GM18526 (cell line): ENCODE results near the gene ZNF277.

Experiments used
- POLR2A ChIP-seq: IDR thresholded peaks from 3 replicates; pipeline ENCODE4 v1.6.1; 2011; ENCODE audit not compliant: insufficient read length; ENCODE audit errors: extremely low read depth

The ZNF277 gene

GRCh38 chr7:112322070-112322469, 115.6 kb downstream of the ZNF277 start:
- no peak for TF ChIP-seq POLR2A

GRCh38 chr7:112327566-112327965, 121.1 kb downstream of the ZNF277 start:
- no peak for TF ChIP-seq POLR2A

GRCh38 chr7:112331492-112331891, 125.0 kb downstream of the ZNF277 start:
- TF ChIP-seq POLR2A: no peak

GRCh38 chr7:112334366-112334765, 127.9 kb downstream of the ZNF277 start:
- no peak for TF ChIP-seq POLR2A

GRCh38 chr7:112336261-112336660, 129.8 kb downstream of the ZNF277 start:
- TF ChIP-seq POLR2A: no peak

- no peak for TF ChIP-seq POLR2A
These were observed 130.6 kb downstream of the ZNF277 start for GRCh38 chr7:112336936-112337576.

- TF ChIP-seq POLR2A: no peak
These were observed 131.4 kb downstream of the ZNF277 start for GRCh38 chr7:112337892-112338291.

GRCh38 chr7:112338786-112339185, 132.3 kb downstream of the ZNF277 start:
- no peak for TF ChIP-seq POLR2A

GRCh38 chr7:112341464-112341863, 135.0 kb downstream of the ZNF277 start:
- TF ChIP-seq POLR2A: no peak

- TF ChIP-seq POLR2A: no peak
These were observed 140.0 kb downstream of the ZNF277 start for GRCh38 chr7:112346381-112347060.

GRCh38 chr7:112347088-112347487, 140.6 kb downstream of the ZNF277 start:
- TF ChIP-seq POLR2A: no peak

GRCh38 chr7:112350585-112350984, 144.1 kb downstream of the ZNF277 start:
- no peak for TF ChIP-seq POLR2A

GRCh38 chr7:112356596-112356995, 150.1 kb downstream of the ZNF277 start:
- TF ChIP-seq POLR2A: no peak

GRCh38 chr7:112357136-112357535, 150.6 kb downstream of the ZNF277 start:
- no peak for TF ChIP-seq POLR2A

- no peak for TF ChIP-seq POLR2A
These were observed 152.0 kb downstream of the ZNF277 start for GRCh38 chr7:112358513-112358912.

- TF ChIP-seq POLR2A: no peak
These were observed 152.6 kb downstream of the ZNF277 start for GRCh38 chr7:112359086-112359485.

- TF ChIP-seq POLR2A: no peak
These were observed 154.2 kb downstream of the ZNF277 start for GRCh38 chr7:112360681-112361080.
